Right renal pelvis (tissue), 4 donors: ENCODE data around the gene SMAD3. TPM values are rescaled to one million over a fixed set of nuclear protein-coding genes. Genes with fewer than 3 reads are reported as not detected.

Source experiments
- DNase-seq, 4 donors: peaks; one replicate each; pipeline ENCODE4 v3.0.0-alpha.2; 2013; ENCODE audit warnings: low read depth in 4 of 4, low spot score in 3 of 4, missing footprints in 1 of 4
- polyA plus RNA-seq, 4 donors: library from polyadenylated mRNA; unstranded; fragments of 120-200 nt; gene quantifications; one replicate each; pipeline ENCODE4 v1.2.1, GENCODE V29; 2013; ENCODE audit not compliant: insufficient read length in 4 of 4

The SMAD3 gene
- polyA plus RNA-seq, 4 donors, result 47.5 to 53.1 (median 50.2) TPM

- DNase-seq, result no peak
Measured at GRCh38 chr15:67080118-67080899, 14.9 kb downstream of the SMAD3 start.

GRCh38 chr15:67080900-67081431, 15.6 kb downstream of the SMAD3 start:
- DNase-seq, result no peak

- DNase-seq, result no peak
Measured at GRCh38 chr15:67082007-67082536, 16.7 kb downstream of the SMAD3 start.

- no peak for DNase-seq
Measured at GRCh38 chr15:67083135-67083762, 17.8 kb downstream of the SMAD3 start.

DNA sequence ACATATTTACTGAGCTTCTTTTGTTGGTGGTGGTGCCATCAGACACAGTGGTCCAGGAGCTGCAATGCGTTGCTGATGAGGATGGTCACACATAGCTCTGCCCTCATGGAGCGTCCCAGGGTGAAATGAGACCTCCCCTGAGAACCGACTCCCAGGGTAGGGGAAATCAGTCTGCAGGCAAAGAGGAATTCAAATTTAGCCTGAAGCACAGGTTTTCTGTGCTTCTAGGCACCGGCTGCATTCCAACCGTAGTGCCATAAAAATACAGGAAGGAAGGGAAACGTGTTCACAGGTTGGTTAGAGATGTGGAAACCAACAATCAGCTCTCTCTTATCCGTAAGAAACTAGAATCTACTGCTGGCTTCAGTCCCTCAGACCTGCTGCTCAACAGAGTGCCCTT, 19.2 kb downstream of the SMAD3 start:
- DNase-seq, result no peak

DNA sequence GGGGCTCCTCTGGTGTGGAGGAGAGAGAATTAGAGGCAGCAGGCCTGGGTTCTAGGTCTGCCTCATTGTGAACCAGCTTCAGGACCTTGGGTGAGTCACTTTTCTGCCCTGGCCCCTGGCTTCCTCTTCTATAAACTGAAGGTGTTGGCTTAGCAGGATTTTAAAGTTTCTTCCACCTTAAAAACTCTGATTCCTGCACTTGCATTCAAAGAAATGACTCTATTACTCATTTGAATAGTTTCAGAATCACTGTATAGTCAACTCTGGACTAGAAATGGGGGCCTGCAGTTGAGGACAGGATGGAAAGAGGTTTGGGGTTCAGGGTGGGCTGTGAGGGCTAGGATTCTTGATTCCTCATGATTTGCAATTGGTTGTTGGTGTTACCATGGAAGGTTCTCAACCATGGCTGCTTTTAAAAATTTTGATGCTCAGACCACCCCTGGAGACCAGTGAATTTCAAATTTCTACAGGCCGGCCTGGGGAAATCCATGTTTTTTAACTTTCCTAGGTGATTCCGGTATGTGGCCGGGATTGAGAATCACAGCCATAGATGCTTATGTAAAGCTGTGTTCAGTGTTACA, 19.9 kb downstream of the SMAD3 start:
- DNase-seq, result no peak

DNA sequence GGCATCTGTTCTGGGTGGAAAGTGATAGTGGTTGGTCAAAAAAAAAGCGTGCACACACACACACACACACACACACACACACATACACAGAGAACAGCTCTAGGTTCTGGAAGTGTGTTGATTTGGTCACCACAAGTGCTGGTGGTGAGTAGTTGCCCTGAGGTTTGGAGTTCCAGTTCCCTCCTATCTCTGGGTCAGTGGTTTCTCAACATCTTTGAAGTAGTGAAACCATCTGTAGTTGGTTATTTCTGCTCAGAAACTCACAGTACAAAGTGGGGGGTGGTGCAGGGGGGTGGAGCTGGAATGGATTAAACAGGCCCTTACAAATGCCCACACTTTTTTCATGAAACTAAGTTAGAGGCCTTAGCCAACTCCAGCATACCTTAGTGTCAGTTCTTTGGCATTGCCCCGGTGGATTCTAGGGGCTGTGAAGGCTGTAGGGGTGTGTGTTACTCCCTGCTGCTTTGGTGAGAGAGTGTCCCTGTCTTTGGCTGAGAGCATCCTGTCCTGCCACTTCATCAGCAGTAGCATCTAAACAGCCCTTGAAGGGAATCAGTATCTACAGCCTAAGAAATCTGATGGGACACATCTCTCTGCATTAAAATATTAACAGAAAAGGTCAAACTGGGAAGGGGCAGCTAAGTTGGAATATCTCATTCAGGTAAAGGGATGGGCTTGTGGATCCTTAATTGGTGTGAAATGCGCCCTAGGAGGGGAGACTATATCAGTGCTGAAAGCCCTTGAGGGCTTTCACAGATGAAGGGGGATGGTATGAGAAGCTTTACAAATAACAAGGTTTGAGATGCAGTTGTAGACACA, 20.6 kb downstream of the SMAD3 start:
- no peak for DNase-seq

GRCh38 chr15:67086637-67086914, 21.2 kb downstream of the SMAD3 start:
- DNase-seq, result no peak

- no peak for DNase-seq
Measured at GRCh38 chr15:67087507-67088172, 22.2 kb downstream of the SMAD3 start.

DNA sequence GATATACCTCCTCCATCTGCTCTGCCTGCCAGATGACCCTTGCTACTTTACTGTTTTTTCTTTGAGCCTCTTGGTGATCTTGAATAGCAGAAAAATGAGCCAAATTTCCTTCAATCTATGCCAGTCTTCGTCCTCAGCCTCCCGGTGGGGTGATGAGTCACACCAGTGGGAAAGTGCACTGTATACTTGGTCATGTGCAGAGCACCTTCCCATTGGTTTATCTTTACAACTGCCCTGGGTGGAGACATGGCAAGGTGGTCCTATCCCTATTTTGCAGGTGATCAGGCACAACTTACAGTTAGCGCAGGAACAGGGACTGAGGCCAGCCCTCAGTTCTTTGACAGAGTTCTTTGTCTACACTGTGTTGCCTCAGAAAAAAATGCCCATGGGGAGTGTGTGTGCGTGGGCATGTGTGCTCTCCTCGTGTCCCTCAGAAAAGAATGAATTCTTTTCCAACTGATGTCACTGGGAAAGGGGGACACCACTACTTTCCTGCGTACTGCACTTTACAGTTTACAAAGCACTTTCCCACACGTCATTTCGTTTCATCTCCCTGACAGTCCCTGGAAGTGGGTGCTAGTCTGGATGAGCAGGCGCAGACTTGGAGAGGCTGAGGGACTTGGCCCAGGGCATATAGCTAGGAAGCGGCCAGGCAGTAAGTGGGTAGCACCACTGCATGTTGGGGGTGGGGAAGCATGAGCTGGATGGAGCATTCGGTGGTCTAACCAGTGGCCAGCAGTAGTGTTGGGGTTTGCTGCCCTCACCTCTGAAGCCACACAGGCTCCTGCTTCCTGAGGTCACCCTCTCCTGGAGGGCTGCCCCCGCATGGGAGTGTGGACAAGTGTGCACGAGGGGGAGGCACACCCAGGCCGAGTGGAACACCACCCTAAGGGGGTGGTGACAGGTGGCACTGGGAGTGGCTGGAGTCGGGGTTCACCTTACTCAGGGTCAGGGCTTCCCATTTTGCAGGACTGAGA, 24.1 kb downstream of the SMAD3 start:
- no peak for DNase-seq

GRCh38 chr15:67090297-67091070, 25.1 kb downstream of the SMAD3 start:
- no peak for DNase-seq

- no peak for DNase-seq
Measured at GRCh38 chr15:67091071-67091979, 25.9 kb downstream of the SMAD3 start.

DNA sequence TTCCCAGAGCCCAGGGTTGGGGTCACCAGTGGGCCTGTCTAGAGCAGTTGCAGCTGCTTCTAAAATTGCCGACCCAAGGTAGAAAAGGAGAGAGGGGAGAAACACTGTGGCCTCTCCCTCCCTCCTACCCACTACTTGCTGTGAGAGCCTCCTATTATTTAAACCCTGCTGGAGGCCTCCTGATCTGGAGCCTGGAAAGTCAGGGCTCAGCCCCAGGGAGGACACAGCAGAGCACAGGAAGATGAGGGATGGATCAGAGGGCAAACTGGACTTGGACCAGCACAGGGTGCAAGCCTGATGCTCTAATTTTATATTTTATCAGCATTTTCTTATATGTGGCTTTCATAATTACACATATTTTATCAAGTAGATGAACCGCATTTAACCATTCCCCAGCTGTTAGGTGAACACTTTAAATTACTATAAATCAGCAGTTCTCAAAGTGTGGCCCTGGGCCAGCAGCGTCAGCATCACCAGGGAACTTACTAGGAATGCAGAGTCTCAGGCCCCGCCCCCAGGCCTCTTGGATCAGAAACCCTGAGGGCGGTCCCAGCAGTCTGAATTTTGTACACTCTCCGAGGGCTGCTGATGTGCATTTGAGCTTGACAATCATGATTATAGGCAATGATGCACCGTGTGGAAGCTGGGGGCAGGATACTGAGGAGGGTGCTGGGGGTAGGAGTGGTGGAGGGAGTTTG, 26.7 kb downstream of the SMAD3 start:
- no peak for DNase-seq

DNA sequence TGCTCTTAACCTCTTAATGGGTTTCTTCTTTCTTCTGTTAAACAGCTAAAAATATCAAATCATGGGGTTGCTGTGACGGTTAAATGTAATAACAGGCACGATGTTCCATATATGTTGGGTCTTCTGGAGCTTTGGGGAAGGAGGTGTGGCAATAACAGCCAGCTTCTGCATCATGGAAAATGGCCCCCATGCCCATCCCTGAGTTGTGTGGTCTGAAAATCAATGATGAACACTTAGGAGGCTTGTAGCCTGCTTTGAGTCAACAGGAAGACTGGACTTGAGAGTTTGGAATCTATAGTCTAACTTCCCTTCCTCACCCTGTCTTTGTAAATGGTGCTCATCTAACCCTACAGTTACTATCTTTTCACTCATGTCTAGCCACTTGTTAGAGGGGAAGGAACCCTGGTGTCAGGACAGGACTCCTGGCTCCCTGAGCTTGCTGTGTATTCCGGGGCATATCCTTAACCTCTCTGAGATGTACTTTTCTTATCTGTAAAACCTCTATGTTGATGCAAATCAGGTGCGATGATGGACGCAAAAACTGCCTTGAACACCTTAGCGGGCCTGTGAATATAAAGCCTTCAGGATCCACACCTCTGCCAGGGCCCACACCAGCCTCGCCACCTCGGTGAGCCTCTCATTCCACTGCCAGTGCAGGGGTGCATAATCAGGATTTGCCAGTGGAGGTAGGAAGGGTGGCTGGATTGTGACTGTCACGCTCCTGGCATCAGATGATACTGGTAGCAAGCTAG, 27.5 kb downstream of the SMAD3 start:
- no peak for DNase-seq

- no peak for DNase-seq
Measured at GRCh38 chr15:67093504-67093862, 28.1 kb downstream of the SMAD3 start.
